ENCODE data around the gene NPFF.

NPFF gene

DNA sequence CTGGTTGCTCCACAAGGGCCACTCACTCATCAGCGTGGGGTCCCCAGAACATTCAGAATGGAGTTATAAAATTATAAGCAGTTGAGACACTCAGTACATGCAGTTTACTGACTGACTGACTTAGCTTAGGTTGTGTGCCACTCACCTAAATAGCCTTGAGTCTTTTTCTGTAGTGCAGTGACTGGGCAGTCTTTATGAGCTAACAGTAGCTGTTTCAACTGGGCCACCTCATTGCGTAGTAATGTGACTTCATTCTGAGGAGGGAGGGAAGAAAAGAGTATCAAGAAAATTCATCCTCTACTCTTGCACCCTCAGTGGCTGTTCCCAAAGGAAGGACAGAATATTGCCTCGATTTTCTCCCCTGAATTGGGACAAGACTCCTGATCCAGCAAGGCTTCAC lies 15.8 kb upstream of the NPFF start:
- no peaks in the 10 kb centered on the region for H3K9me3 ChIP-seq (ENCODE audit: control insufficient read depth, low read length)
- no peaks in the 10 kb centered on the region for H3K36me3 ChIP-seq (ENCODE audit: control insufficient read depth, insufficient read depth, low read length)
- H3K79me2 ChIP-seq = no peaks in the 10 kb centered on the region
- H3K27me3 ChIP-seq (ENCODE audit: control insufficient read depth, insufficient read depth, low read length) = no peaks in the 10 kb centered on the region
- H3K4me2 ChIP-seq (ENCODE audit: low read length) = no peak overlapping the region
- H2AFZ ChIP-seq = no peak overlapping the region
- no peak overlapping the region for H3K27ac ChIP-seq
- H3K9ac ChIP-seq = no peak overlapping the region
- no peaks in the 10 kb centered on the region for H3K4me1 ChIP-seq
- TF ChIP-seq CTCF (IDR thresholded peaks at IDR 0.05) = no peak
- no peak overlapping the region for H3K4me3 ChIP-seq (ENCODE audit: low read depth, low read length)

- H2AFZ ChIP-seq = no peak overlapping the region
- H3K9ac ChIP-seq = no peak overlapping the region
- H3K9me3 ChIP-seq (ENCODE audit: control insufficient read depth, low read length) = no peaks in the 10 kb centered on the region
- H3K4me1 ChIP-seq = no peaks in the 10 kb centered on the region
- no peaks in the 10 kb centered on the region for H3K27me3 ChIP-seq (ENCODE audit: control insufficient read depth, insufficient read depth, low read length)
- H3K36me3 ChIP-seq (ENCODE audit: control insufficient read depth, insufficient read depth, low read length) = no peaks in the 10 kb centered on the region
- no peak overlapping the region for H3K4me2 ChIP-seq (ENCODE audit: low read length)
- no peak overlapping the region for H3K4me3 ChIP-seq (ENCODE audit: low read depth, low read length)
- no peak for TF ChIP-seq CTCF (IDR thresholded peaks at IDR 0.05)
- no peaks in the 10 kb centered on the region for H3K79me2 ChIP-seq
- H3K27ac ChIP-seq = no peak overlapping the region
Observed at GRCh38 chr12:53518381-53518780, 11.1 kb upstream of the NPFF start.

DNA sequence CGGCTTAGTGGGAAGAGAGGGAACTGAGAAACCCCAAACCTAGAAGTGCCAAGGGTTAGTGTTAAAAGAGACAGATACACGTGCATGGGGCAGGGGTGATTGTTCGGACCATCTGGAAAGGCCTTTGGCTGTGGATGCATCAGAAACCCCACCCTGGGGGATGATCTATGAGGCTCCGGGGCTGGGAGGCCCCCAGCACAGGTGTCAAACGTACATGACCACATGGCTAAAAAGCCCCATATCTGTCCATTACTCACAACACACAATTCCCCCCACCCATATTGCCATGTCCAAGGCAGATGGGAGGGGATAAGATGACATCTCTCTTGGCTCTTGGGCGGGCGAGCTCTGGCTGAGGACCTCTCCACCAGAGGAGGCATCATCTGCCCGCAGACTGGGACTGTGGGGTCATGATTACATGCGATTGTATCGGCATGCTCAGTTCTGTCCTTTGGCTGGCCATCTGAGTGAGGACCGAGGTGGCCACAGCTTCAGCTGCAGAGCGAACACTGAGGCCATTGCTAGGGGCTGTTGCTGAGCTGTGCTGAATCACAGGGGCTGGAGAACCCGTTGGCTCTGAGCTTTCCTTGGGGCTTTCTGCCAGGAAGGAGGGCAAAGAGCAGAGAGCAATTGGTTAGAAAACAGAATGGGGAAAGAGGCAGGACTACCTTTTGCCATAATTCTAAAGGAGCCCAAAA lies 9.6 kb upstream of the NPFF start:
- no peak overlapping the region for H2AFZ ChIP-seq
- H3K79me2 ChIP-seq = no peaks in the 10 kb centered on the region
- no peak for TF ChIP-seq CTCF (IDR thresholded peaks at IDR 0.05)
- H3K4me3 ChIP-seq (ENCODE audit: low read depth, low read length) = no peak overlapping the region
- no peak overlapping the region for H3K9ac ChIP-seq
- H3K4me1 ChIP-seq = no peaks in the 10 kb centered on the region
- H3K36me3 ChIP-seq (ENCODE audit: control insufficient read depth, insufficient read depth, low read length) = no peaks in the 10 kb centered on the region
- H3K27ac ChIP-seq = no peak overlapping the region
- no peak overlapping the region for H3K4me2 ChIP-seq (ENCODE audit: low read length)
- H3K27me3 ChIP-seq (ENCODE audit: control insufficient read depth, insufficient read depth, low read length) = no peaks in the 10 kb centered on the region
- no peaks in the 10 kb centered on the region for H3K9me3 ChIP-seq (ENCODE audit: control insufficient read depth, low read length)

GRCh38 chr12:53515291-53515680 lies 8.0 kb upstream of the NPFF start:
- Histone ChIP-seq H3K4me2 (ENCODE audit: low read length) (no peak overlapping the region), H3K4me3 (ENCODE audit: low read depth, low read length) (no peak overlapping the region), H3K4me1 (no peaks in the 10 kb centered on the region), H3K27me3 (ENCODE audit: control insufficient read depth, insufficient read depth, low read length) (no peaks in the 10 kb centered on the region), H3K79me2 (no peaks in the 10 kb centered on the region), H3K9ac (no peak overlapping the region), H3K27ac (no peak overlapping the region), H3K36me3 (ENCODE audit: control insufficient read depth, insufficient read depth, low read length) (no peaks in the 10 kb centered on the region), H2AFZ (no peak overlapping the region), H3K9me3 (ENCODE audit: control insufficient read depth, low read length) (no peaks in the 10 kb centered on the region)
- TF ChIP-seq CTCF (IDR thresholded peaks at IDR 0.05) = no peak

DNA sequence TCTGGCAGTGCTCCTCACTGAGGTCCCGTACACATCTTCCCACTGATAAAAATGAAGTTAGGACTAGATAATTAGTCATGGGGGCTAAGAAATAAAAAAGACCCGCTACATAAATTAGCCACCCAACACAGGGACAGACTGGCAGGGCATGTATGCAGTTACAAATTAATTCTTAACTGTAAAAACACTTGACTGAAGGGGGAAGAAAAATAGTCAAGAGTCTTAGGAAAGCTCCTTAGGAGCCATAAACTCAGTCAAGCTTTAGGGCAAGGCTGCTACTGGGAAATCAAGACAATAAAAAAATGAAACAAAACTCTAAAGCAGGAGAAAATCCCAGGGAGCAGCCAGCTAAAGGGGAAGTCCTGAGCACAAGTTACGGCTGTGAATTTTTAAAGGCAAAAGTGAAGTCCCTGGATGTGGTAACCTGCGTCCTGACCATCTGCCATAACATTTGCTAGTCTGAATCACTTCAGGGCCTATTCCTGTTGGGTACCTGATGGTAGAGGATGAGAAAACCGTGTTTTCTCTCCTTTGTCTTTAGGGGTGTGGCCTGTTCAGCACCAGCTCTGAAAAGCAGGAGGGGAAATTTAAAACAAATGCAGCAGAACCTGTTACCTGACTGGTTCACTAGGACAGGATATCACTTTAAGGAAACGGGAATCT lies 7.5 kb upstream of the NPFF start:
- Histone ChIP-seq H3K9ac (no peak overlapping the region), H3K4me2 (ENCODE audit: low read length) (no peak overlapping the region), H3K9me3 (ENCODE audit: control insufficient read depth, low read length) (no peaks in the 10 kb centered on the region), H3K27me3 (ENCODE audit: control insufficient read depth, insufficient read depth, low read length) (no peaks in the 10 kb centered on the region), H3K36me3 (ENCODE audit: control insufficient read depth, insufficient read depth, low read length) (no peaks in the 10 kb centered on the region), H3K27ac (no peak overlapping the region), H3K4me3 (ENCODE audit: low read depth, low read length) (no peak overlapping the region), H2AFZ (no peak overlapping the region), H3K4me1 (no peaks in the 10 kb centered on the region), H3K79me2 (no peaks in the 10 kb centered on the region)
- no peak for TF ChIP-seq CTCF (IDR thresholded peaks at IDR 0.05)

All from parathyroid adenoma (tissue), 2 donors.